Stimulated activated CD8-positive, alpha-beta memory T cell treated with anti-CD3 and anti-CD28 coated beads, Interleukin-2, amount 100 ng/mL, for 1 hour (primary cell): ENCODE results near the gene ACACB.

Experiments
- DNase-seq, 2 donors: peaks; one replicate each; pipeline ENCODE4 v3.0.0-alpha.2; 2020; ENCODE audit warnings: low read depth in 2 of 2

The ACACB gene

DNA sequence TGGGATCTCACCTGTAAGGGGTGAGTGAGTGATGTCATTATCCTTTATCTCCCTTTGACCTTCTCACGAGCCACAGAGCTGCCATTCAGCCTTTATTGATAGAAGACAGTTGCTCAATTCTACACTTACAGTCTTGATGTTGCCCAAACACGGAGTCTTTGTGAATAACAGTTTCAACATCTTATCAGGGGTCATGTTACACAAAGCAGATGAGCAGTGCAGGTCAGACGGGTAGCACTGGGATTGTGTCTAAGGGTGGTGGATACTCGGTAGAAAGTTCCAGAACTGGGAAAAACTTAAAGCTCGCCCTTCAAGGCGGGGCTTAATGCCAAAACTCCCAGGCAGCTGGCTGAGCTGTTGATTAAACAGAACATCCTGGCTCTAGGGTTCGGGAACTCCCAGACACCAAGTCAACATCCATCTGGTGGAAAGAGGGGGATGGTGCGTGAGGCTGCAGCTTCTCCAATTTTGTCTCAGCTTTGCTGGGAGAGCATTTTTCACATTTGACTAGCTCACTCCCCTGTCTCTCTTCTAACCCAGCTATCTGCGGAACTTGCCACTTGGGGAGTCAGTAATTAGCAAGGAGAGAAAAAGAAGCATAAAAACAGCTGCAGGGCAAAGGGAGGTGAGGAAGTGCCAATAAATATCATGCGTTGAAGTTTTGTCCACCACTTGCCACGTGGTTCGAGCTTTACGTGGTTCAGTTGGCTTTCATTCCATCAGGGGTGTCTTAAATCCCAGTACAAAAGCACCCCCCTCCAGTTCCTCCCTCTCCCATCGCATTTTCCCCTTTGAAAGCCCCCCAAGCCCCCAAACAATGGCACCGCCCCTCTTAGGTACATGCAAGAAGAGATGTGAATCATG is 161.7 kb downstream of the ACACB start:
- DNase-seq, result no peak

DNA sequence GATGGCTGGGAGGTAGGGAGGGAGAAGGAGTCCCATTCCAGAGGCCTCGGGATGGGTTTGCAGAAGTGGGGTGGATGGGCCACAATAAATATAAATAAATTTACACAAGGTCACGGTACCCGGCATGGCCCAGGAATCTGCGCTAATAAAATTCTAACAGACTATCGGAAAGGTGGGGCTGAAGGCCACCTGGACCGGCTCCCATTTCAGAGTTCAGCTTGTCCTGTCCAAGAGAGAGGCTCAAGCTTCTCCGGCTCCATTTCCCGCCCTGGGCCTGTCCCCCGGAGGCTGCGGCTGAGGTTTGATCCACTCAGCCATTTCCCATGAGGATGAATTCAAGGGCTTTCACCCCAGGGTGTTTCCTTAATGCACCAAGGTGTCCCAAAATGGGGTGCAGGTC is 162.5 kb downstream of the ACACB start:
- no peak for DNase-seq

DNA sequence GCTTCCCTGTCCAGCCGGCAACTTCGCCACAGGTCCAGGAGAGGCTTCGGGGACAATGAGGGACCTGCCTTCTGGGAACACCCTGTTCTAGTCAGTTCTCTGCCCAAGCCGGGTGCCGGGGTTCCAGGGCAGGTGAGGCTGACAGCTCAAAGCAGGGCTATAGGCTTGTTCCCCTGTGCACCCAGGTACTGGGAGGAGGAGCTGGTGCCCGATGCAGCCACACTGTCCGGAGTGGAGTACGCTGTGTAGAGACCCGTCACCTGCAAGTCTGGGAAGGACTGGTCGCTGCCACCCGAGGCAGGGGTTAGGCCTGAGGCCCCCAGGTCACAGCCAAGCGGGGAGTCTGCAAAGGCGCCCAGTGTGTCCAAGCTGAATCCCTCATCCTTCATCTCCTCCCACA is 163.1 kb downstream of the ACACB start:
- no peak for DNase-seq

DNA sequence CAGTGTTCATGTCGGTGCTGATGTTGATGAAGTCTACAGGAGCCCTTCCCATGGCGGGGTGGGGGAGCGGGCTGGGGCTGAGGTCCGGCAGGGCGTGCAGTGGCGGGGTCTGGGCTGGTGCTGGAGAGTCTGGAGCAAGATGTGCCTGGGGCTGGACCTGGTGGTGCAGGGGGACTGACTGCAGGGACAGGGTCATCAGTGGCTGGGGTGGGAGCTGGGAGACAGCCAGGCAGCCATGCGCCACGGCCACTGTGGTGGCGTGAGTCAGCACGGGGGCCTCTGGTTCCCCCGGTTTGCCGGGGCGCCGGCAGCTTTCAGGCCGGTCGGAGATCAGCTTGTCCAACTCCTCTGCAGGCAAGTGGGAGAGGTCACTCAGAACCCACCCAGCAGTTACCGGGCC is 165.1 kb downstream of the ACACB start:
- no peak for DNase-seq

DNA sequence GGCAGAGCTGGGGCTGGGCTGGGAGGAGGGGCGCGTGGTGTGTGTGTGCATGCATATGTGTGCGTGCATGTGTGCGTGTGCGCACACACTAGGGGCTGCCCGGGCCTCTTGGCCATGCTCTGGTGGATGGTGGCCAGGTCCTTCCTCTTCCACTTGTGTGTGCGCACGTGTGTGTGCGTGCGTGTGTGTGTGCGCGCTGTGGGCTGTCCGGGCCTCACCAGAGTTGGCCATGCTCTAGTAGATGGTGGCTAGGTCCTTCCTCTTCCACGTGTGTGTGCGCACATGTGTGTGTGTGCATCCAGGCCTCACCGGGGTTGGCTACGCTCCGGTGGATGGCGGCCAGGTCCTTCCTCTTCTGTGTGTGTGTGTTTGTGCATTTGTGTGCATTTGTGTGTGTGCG is 168.0 kb downstream of the ACACB start:
- no peak for DNase-seq

DNA sequence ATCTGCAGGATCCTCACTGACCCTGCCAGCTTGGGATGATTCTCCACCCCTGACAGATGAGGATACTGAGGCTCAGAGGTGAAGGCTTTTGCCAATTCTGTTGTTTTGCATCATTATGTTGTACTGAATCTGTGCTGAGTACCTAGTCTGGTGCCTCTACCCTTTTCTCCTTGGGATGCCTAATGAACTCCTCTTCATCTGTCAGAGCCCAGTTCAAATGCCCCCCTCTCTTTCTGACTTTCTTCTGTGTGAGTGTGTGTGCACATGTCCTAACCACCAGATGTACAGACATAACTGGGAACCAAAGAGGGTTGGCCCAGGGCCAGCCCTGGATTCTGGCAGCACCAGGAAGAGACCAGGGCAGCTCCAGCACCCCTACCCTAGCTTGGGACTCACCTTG is 169.9 kb downstream of the ACACB start:
- DNase-seq, result no peak

DNA sequence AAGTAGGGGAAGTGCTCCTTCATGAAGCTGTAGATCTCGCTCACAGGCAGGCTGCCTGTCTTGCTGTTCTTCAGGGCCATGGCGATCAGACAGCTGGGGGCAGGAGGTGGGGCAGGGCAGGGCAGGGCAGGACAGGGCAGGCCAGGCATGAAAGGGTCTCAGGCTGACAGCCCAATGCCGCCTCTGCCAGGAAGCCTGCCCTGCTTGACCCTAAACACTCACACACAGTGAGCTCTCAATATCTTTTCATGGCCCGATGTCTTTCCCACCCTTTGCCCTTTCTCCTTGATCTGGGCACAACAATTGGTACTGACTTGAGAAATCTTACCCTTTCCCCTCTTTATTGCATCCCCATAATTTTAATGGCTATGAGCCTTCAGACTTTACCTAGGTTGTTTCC is 170.3 kb downstream of the ACACB start:
- DNase-seq, result no peak

DNA sequence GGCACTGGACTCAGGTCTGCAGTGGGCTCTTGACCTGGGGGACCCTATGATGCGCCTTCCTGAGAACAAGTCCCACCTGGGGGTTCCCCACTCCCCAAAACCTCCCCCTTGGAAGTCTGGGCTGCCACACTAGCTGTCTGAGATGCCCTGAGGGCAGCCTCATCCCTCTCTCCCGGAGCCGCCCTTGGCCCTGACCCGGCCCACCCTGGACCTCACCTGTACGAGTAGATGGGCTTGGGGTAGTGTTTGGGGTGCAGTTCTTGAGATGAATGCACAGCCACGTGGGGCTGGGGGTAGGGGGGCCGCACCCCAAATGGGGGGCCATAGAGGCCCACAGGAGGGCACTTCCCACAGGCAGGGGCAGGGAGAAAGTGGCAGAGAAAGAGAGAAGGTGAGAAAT is 170.8 kb downstream of the ACACB start:
- DNase-seq, result no peak

DNA sequence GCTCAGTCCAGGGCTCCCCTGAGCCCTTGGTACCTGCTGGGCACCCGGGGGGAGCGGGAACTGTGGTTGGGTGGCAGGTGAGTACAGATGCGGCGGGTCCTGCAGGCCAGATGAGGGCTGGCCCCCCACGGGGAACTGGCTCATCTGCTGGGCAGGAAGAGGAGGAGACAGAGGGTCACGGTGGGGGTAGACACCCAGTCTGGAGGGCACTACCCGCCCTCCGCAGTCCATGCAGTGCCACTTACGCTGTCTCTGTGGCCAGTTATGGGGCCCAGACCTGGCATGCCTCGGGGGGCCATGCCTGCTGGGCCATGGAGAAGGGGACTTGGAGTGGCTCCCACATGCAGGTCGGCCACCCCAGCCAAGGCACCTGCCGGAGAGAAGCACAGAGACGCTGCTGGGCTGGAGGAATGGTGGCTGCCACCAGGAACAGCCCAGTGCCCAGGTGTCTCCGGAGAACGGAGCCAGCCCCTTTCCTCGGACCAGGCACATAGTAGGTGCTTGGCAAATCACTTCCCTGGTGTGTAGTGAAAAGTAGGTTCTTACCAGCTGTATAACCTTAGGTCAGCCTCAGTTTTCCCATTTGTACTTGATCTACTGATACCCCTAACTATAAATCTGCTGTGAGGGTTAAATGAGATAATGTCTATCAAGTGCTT is 171.6 kb downstream of the ACACB start:
- no peak for DNase-seq

DNA sequence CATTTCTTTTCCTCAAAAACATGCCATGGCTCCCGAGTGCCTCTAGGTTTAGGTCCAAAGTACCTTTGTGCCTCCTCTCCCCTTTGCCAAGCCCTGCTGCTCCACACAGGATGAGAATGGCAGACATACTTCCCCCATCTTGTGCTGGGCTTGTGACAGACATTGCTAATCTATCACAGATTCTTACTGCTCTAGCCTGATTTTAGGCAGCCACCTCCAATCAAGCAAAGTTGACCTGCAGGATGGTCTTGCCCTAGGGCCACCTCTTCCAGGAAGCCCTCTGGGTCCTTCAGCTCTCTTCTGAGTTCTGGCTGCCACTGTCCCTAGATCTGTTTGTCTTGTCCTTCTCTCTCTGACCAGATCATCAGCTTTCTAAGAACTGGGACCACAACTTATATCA is 172.2 kb downstream of the ACACB start:
- no peak for DNase-seq

DNA sequence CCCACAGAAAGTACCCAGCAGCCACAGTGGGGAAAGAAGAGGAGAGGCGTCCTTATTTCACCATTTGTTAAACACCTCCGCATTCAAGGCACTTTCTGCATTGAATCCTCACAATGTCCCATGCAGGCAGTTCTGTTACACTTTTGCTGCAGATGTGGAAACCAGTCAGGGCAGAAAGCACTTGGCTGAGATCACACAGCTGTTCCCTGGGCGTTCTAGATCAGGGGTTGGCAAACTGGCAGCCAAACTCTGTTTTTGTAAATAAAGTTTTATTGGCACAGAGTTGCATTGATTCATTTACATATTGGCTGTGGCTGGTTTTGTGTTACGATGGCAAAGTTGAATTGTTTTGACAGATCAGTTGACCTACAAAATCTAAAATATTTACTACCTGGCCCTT is 172.6 kb downstream of the ACACB start:
- DNase-seq, result no peak

DNA sequence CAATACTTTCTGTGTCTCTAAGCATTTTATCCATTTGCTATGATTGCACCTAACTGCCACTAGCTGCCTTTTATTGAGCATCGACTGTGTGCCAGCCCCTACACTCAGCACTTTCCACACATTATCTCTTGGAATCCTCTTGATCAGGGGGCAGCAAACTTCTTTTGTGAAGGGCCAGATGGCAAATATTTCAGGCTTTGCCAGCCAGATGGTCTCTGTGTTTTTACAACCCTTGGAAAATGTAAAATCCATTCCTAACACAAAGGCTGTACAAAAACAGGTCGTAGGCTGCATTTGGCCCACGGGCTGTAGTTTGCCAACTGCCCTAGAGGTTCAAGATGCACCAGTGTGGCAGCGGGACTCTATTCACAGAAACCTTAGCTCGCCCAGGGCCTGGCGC is 173.2 kb downstream of the ACACB start:
- no peak for DNase-seq

DNA sequence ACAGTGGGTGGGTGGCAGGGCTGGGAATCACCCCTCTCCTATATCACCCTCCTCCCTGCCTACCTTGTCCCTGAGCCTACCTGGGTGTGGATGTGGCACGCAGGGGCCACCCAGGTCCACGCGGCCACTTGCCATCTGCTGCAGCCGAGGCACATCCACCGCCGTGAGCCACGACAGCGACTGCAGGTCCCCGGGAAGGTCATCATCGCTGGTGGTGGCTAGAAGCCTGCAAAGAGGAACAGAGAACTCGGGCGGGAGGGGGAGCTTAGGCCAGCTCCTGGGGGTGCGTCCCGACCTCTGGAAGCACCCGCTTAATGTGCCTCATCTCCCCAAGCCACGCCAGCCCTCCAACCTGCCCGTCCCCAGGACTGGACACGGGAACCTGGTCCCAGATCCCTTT is 173.7 kb downstream of the ACACB start:
- DNase-seq, result no peak

DNA sequence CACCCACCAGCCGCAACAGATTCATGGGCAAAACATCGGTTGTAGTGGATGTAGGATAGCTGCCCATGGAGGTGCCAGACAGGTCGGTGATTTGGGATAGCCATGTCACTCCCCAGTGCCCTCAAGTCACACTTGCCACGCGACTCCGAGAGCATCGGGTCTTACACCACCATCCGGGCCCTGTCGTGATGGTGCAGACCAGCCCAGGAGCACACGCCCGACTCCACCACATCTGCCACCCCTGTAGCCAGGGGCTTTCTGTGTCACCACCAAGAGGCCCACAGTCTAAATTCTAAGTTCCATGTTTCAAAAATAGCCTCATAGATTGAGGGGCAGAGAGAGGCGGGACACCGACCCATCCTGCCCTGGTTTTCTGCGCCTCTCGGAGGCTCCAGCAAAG is 174.7 kb downstream of the ACACB start:
- DNase-seq, result no peak

DNA sequence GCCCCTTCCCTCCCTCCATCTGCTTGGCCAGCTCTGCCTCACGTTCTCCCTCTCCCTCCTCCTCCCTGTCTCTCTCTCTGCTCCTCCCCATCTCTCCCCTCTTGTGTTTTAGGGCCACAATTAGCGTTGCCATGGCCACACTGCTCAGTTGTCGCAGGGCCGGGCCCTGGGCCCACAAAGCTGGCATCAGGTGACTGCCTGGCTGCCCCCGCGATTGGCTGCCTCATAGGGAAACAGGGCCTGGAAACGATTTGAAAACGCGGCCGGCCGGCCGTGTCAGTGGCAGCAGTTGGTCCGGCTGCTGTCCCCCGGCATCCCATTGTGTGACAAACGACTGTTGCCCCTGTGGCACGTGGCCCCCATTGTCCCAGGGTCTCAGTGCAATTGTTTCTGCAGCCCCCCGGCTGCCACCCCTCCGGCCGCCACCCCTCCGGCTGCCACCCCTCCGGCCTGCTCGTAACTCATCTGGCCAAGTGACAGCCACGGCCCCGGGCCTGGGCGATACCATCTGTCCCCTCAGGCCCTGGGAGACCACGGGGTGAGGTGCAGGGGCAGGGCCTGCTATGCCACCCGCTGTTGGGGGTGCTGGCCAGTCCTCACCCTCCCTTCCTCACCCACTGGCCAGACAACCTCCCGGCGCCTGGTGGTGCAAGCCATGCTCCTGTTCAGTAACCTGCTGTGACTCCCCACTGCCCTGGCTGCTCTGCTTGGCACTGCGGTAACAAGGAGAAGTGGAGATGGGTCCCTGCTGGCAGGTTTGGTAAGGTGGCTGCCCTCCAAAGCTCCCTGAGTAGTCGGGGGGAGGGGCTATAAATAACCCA is 175.3 kb downstream of the ACACB start:
- DNase-seq, result no peak

DNA sequence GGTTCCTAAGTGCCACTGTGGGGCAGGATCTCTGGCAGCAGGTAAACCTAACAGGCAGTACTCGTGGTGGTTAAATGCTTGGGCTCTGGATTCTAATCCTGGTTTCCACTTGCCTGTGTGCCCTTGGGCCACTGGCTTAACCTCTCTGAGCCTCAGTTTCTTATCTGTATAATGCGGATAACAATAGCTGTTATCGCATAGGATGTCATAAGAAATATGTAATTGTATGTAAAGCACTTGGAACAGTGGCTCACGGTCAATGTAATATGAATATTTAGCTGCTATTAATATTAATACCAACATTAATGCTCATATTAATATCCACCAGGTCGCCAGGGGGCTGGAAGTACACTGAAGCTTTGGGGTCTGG is 175.9 kb downstream of the ACACB start:
- no peak for DNase-seq

DNA sequence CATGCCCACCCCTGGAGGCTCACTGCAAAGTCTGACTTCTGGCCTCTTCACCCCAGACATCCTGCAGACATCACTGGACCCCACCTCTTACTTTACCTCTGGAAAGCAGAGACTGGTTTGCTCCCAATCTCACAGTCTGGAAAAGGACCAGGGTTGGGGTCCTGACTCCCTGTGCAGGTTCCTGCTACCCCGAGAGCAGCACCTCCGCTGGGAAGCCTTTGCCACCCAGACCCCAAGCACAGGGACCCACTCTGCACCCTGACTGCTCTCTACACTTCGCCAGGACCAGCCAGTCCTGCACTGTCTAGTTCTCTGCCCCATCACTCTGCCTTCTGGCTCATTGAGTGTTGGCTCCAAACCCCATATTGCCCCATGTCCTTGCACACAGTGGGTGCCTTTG is 176.7 kb downstream of the ACACB start:
- no peak for DNase-seq

DNA sequence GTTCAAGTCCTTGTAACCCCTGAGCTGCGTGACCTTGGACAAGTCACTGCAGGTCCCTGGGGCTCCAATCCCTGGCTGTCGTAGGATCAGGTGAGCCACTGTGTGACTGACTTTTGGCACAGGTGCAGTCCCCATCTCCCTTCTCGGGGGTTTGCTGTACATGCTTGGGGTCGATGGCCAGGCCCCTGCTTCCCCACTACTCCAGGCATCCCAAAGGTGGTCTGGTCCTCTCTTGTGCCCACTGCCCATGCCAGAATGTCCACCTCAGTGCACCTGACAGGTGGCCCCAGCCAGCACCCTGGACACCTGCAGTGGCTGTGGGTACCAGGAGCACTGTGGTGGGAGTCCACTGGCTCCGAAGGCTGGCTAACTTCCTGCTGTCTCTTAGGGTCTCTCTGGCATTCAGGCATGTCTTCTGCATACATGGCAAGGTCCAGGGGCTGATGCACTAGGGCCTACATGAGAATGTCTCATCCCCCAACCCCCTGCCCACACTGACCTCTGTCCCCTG is 178.0 kb downstream of the ACACB start:
- no peak for DNase-seq

DNA sequence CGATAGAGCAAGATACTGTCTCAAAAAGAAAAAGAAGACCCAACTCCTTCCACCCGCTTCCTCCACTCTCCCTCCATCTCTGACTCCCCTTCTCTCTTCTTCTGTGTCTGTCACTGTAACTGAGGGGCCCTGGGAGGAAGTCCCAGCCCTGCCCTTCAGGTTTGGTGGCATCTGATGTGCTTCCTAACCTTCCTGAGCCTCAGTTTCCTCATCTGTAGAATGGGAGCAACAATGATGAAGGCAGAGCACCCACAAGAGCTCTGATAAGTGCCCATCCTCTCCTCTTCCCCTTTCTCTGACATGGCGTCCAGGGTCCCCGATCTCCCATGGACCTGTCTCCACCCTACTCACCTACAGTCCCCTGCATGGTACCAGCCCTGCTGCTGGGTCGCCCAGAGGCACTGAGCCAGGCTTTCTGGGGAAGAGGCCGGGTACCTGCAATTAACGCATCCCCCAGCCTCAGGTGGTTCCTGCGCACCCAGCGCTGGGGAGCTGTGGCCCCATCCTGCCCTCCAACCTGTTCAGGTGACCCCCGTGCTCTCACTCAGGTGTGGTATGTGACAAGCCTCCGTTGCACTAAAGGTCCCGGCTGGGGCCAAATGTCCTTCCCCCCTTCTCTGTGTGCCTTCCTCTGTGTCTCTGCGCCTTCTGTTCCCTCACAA is 179.5 kb downstream of the ACACB start:
- DNase-seq, result no peak

DNA sequence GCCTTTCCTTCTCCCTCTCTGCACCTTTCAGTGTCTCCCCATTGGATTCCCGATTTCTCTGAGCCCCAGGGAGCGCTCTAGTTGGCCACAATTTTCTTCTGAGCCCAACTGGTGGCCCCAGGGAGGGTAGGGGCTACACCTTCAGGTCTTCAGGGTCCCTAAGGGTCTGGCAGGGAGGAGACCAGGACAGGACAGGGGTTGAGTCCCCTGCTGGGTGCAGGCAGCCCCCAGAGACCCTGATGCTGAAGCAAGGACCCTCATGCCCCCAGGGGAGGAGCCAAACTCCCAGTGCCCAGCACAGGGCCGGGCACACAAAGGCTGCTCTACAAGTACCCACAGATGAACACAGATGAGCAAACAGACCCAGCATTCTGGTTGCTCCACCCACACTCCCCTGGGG is 180.0 kb downstream of the ACACB start:
- DNase-seq, result no peak

DNA sequence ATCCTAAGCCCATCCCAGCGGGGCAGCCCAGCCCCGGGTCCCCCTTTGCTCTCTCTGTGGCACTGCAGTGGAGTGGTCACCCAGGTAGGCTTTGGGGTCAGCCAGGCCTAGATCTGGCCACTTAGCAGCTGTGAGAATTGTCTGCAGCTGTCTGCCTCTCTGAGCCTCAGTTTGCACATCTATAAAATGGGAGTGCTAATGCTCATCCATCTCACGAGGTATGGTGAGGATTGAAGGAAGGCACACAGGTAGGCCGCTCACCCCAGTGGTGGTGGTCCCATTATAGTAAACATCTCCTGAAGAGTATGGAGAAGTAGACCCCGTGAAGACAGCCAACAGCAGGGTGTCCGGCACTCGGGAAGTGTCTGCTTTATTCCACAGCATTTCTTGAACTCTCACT is 183.5 kb downstream of the ACACB start:
- DNase-seq, result no peak

DNA sequence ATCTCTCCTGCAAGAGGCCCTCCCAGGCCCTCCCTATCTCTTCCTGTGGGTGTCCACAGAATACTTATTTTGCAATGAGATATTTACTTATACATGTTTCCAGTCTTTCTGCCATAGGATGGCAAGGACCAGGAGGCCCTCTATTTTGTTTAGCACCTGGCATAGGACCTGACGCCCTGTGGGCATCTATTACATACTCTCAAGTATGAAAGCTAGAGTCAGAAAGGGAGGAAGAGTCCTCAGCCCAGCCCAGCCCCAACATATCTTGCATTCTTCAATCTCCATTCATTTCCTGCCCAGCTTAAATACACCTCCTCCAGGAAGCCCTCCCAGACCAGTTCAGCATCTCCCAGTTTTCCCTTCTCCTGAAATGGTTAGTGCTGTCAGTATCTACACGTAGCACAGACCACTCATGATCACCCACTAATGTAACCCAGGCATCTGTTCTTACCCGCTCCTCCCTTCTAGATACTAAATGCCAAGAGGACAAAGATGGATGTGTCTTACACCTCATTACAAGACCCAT is 185.3 kb downstream of the ACACB start:
- no peak for DNase-seq
